ENCODE data around the gene NFX1.
A peak's percentile ranks its signal among the peaks of the same experiment; 100 is the strongest.

The NFX1 gene

DNA sequence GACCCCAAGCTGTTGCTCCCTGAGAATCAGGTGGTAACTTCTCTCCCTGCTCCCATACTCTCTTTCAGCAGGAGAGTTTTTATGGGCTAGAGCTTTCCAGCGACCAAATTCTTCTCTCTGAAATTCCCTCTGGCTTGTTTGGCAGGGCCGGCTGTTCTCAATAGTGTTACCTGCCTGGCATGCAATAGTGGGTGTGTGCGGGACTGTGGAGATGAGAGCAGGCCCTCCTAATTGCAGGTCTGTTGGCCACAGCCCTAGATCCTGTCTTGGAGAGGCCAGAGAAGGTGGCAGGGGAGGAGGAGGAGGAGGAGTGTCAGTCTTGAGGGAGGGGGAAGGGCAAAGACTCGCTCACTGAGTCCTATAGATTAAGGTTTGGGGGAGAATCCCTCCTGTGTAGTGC is 82.6 kb downstream of the NFX1 start:
- no peak overlapping the region for H3K27ac ChIP-seq
- DNase-seq, result no peak
- H3K36me3 ChIP-seq, result peaks cover 38% of the 10 kb centered on the region
- H3K4me3 ChIP-seq (ENCODE audit: low read depth, low read length), result no peak overlapping the region
- H3K27me3 ChIP-seq (ENCODE audit: insufficient read depth, low read depth, severe bottlenecking), result no peaks in the 10 kb centered on the region
- H3K9me3 ChIP-seq (ENCODE audit: severe bottlenecking), result no peaks in the 10 kb centered on the region
- TF ChIP-seq, protein P1, sequence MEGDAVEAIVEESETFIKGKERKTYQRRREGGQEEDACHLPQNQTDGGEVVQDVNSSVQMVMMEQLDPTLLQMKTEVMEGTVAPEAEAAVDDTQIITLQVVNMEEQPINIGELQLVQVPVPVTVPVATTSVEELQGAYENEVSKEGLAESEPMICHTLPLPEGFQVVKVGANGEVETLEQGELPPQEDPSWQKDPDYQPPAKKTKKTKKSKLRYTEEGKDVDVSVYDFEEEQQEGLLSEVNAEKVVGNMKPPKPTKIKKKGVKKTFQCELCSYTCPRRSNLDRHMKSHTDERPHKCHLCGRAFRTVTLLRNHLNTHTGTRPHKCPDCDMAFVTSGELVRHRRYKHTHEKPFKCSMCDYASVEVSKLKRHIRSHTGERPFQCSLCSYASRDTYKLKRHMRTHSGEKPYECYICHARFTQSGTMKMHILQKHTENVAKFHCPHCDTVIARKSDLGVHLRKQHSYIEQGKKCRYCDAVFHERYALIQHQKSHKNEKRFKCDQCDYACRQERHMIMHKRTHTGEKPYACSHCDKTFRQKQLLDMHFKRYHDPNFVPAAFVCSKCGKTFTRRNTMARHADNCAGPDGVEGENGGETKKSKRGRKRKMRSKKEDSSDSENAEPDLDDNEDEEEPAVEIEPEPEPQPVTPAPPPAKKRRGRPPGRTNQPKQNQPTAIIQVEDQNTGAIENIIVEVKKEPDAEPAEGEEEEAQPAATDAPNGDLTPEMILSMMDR (IDR thresholded peaks at IDR 0.05; ENCODE audit: low read depth, low read length), result no peak

DNA sequence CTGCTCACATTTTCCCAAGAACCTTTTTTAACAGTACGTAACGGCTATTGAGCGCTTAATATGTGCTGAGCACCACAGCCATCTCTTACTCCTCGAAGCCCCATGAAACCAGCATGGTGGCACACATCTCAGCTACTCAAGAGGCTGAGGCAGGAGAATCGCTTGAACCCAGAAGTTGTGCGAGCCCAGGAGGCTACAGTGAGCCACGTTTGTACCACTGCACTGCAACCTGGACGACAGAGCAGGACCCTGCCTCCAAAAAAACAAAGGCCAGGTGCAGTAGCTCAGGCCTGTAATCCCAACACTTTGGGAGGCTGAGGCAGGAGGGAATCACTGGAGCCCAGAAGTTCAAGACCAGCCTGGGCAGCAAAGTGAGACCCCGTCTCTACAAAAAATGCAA is 83.9 kb downstream of the NFX1 start:
- Histone ChIP-seq H3K27me3 (ENCODE audit: insufficient read depth, low read depth, severe bottlenecking) (no peaks in the 10 kb centered on the region), H3K9me3 (ENCODE audit: severe bottlenecking) (no peaks in the 10 kb centered on the region), H3K36me3 (peaks cover 31% of the 10 kb centered on the region), H3K27ac (no peak overlapping the region), H3K4me3 (ENCODE audit: low read depth, low read length) (no peak overlapping the region)
- no peak for DNase-seq
- TF ChIP-seq, protein P1 (IDR thresholded peaks at IDR 0.05; ENCODE audit: low read depth, low read length), result no peak

DNA sequence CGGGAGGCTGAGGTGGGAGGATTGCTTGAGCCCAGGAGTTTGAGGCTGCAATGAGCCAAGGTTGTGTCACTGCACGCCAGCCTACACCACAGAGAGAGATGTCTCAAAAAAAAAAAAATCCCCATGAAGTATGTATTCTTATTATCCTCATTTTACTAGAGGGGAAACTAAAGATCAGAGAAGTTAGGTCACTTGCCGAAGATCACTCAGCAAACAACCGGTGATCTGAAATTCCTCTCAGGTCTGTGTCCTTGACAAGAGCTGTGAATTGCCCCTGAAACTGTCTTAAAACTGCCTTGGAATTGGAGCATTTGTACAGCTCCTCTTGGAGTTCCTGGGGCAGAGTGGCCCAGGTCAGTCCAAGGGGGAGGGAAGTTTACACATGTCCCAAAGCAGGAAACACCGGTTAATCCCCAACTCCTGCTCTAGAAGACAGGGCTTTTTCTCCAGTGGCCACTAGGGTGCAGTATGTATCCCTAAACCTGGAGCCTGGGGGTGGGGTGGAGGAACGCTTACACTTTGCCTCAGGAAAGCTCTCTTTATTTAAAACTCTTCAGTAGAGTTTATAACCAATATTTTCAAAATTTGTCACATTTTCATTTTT is 84.4 kb downstream of the NFX1 start:
- peak overlapping the region; percentile 71 for H3K27ac ChIP-seq
- peak; percentile 85 for DNase-seq
- H3K27me3 ChIP-seq (ENCODE audit: insufficient read depth, low read depth, severe bottlenecking), result no peaks in the 10 kb centered on the region
- peaks cover 25% of the 10 kb centered on the region for H3K36me3 ChIP-seq
- peak overlapping the region; percentile 21 for H3K4me3 ChIP-seq (ENCODE audit: low read depth, low read length)
- TF ChIP-seq, protein P1 (IDR thresholded peaks at IDR 0.05; ENCODE audit: low read depth, low read length), result peak; percentile 78
- H3K9me3 ChIP-seq (ENCODE audit: severe bottlenecking), result no peaks in the 10 kb centered on the region

GRCh38 chr9:33375238-33375840 is 85.0 kb downstream of the NFX1 start:
- Histone ChIP-seq H3K27ac (peak overlapping the region; percentile 71), H3K36me3 (peaks cover 19% of the 10 kb centered on the region), H3K9me3 (ENCODE audit: severe bottlenecking) (no peaks in the 10 kb centered on the region), H3K4me3 (ENCODE audit: low read depth, low read length) (peak overlapping the region; percentile 21), H3K27me3 (ENCODE audit: insufficient read depth, low read depth, severe bottlenecking) (no peaks in the 10 kb centered on the region)
- DNase-seq, result peak; percentile 53
- TF ChIP-seq, protein P1 (IDR thresholded peaks at IDR 0.05; ENCODE audit: low read depth, low read length), result no peak

DNA sequence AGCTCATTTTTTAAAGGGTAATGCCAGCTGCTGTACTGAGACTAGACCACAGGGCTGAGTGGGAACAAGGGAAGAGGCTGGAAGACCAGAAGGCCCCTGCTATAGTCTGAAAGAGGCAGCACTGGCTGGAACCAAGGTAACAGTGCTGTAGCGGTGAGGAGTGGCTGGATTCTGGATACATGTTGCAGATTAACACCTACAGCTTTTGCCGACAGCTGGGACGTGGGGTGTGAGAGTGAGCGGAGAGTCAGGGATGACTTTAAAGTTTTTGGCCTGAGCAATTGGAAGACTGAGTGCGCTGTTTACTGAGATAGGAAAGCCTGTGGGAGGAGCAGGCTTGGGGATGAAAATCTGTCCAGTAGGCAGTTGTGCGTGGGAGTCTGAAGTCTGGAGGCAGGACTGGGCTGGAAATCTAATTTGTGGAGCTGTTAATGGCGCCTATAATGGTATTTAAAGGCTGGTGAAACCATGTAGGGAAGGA is 85.6 kb downstream of the NFX1 start:
- Histone ChIP-seq H3K9me3 (ENCODE audit: severe bottlenecking) (no peaks in the 10 kb centered on the region), H3K27ac (peak overlapping the region; percentile 71), H3K4me3 (ENCODE audit: low read depth, low read length) (0 out of 2 replicates have a peak overlapping the region, but pooled peaks have one; percentile 5), H3K36me3 (peaks cover 14% of the 10 kb centered on the region), H3K27me3 (ENCODE audit: insufficient read depth, low read depth, severe bottlenecking) (no peaks in the 10 kb centered on the region)
- TF ChIP-seq, protein P1 (IDR thresholded peaks at IDR 0.05; ENCODE audit: low read depth, low read length), result no peak
- no peak for DNase-seq

Data from WERI-Rb-1 (cell line).